WTC11 (cell line): ENCODE data around the gene PCTP. TPM values are rescaled to one million over a fixed set of nuclear protein-coding genes. Genes with fewer than 3 reads are reported as not detected.

Experiments
- ATAC-seq: fragments of 200-7000 bp; cut with Tn5 transposase; 2 replicates; pipeline ENCODE4 v1.10.0; 2021; ENCODE audit warnings: mild to moderate bottlenecking, moderate library complexity
- CTCF ChIA-PET: fragments of 300-600 bp; sonication (Branson Sonifier 250); formaldehyde crosslinking; loops from one replicate; lab custom pipeline; 2021; ENCODE audit warnings: antibody characterized with exemption; lab: Charles Lee
- POLR2A ChIA-PET: fragments of 350-600 bp; sonication (Branson Sonifier 250); formaldehyde crosslinking; loops from one replicate; lab custom pipeline; 2021; ENCODE audit warnings: antibody characterized with exemption; lab: Charles Lee
- DNase-seq: peaks from one replicate; pipeline ENCODE4 v3.0.0; 2021; ENCODE audit warnings: low spot score
- H3K27ac Mint-ChIP-seq: 2 replicates; pipeline ENCODE4 v1.8.0; 2021; ENCODE audit warnings: mixed read lengths
- H3K27me3 Mint-ChIP-seq: 2 replicates; pipeline ENCODE4 v1.8.0; 2021; ENCODE audit warnings: low read depth, mild to moderate bottlenecking, moderate library complexity, mixed read lengths
- H3K36me3 Mint-ChIP-seq: 2 replicates; pipeline ENCODE4 v1.8.0; 2021; ENCODE audit warnings: mixed read lengths
- H3K4me1 Mint-ChIP-seq: 2 replicates; pipeline ENCODE4 v1.8.0; 2022; ENCODE audit warnings: mixed read lengths
- H3K4me3 Mint-ChIP-seq: 2 replicates; pipeline ENCODE4 v1.8.0; 2021; ENCODE audit warnings: mild to moderate bottlenecking, moderate library complexity, mixed read lengths
- H3K9me3 Mint-ChIP-seq: 2 replicates; pipeline ENCODE4 v1.8.0; 2021; ENCODE audit warnings: mixed read lengths
- CBFB ChIP-seq: sonication (generic); formaldehyde crosslinking; IDR thresholded peaks from 2 replicates; pipeline ENCODE4 v1.8.1; 2022; ENCODE audit warnings: mild to moderate bottlenecking, low read depth, missing genetic modification reagents
- CTCF ChIP-seq: fragments of 200-600 bp; IDR thresholded peaks from 2 replicates; pipeline ENCODE4 v1.8.0; 2022; ENCODE audit warnings: antibody characterized with exemption
- ERG ChIP-seq: fragments of 250-450 bp; sonication (Bioruptor Pico); IDR thresholded peaks from 2 replicates; pipeline ENCODE4 v1.8.0; 2021; ENCODE audit warnings: mild to moderate bottlenecking
- ETV6 ChIP-seq: sonication (generic); formaldehyde crosslinking; IDR thresholded peaks from 2 replicates; pipeline ENCODE4 v1.8.1; 2022; ENCODE audit warnings: mild to moderate bottlenecking, missing genetic modification reagents
- FOXP4 ChIP-seq: sonication (generic); formaldehyde crosslinking; IDR thresholded peaks from 2 replicates; pipeline ENCODE4 v1.8.0; 2022; ENCODE audit warnings: mild to moderate bottlenecking, missing genetic modification reagents
- GABPB1 ChIP-seq: sonication (generic); formaldehyde crosslinking; IDR thresholded peaks from 2 replicates; pipeline ENCODE4 v1.8.1; 2023; ENCODE audit warnings: mild to moderate bottlenecking, missing genetic modification reagents
- GRHL2 ChIP-seq: fragments of 250-450 bp; sonication (Bioruptor Pico); IDR thresholded peaks from 2 replicates; pipeline ENCODE4 v1.8.0; 2022; ENCODE audit warnings: mild to moderate bottlenecking, moderate library complexity; ENCODE audit not compliant: insufficient replicate concordance, severe bottlenecking
- HMGA2 ChIP-seq: fragments of 250-450 bp; sonication (Bioruptor Pico); IDR thresholded peaks from 2 replicates; pipeline ENCODE4 v1.4.0; 2021; ENCODE audit warnings: mild to moderate bottlenecking, moderate library complexity
- HMGXB4 ChIP-seq: sonication (generic); formaldehyde crosslinking; IDR thresholded peaks from 2 replicates; pipeline ENCODE4 v1.8.1; 2023; ENCODE audit warnings: mild to moderate bottlenecking, moderate library complexity, missing genetic modification reagents
- JUN ChIP-seq: sonication (generic); formaldehyde crosslinking; IDR thresholded peaks from 2 replicates; pipeline ENCODE4 v1.8.0; 2023; ENCODE audit warnings: mild to moderate bottlenecking, missing genetic modification reagents
- KAT7 ChIP-seq: sonication (generic); formaldehyde crosslinking; IDR thresholded peaks from 2 replicates; pipeline ENCODE4 v1.8.1; 2023; ENCODE audit warnings: missing genetic modification reagents, mild to moderate bottlenecking, borderline replicate concordance
- MXD4 ChIP-seq: fragments of 250-450 bp; sonication (Bioruptor Pico); IDR thresholded peaks from 2 replicates; pipeline ENCODE4 v1.8.0; 2021; ENCODE audit warnings: mild to moderate bottlenecking, moderate library complexity, borderline replicate concordance
- NFATC4 ChIP-seq: fragments of 250-450 bp; sonication (Bioruptor Pico); IDR thresholded peaks from 2 replicates; pipeline ENCODE4 v1.9.0; 2021; ENCODE audit warnings: mild to moderate bottlenecking
- ZNF121 ChIP-seq: sonication (generic); formaldehyde crosslinking; IDR thresholded peaks from 2 replicates; pipeline ENCODE4 v1.8.0; 2023; ENCODE audit warnings: missing genetic modification reagents
- ZNF219 ChIP-seq: sonication (generic); formaldehyde crosslinking; IDR thresholded peaks from 2 replicates; pipeline ENCODE4 v1.8.0; 2023; ENCODE audit warnings: missing genetic modification reagents, mild to moderate bottlenecking, borderline replicate concordance
- ZNF281 ChIP-seq: sonication (generic); formaldehyde crosslinking; IDR thresholded peaks from 2 replicates; pipeline ENCODE4 v1.8.0; 2023; ENCODE audit warnings: mild to moderate bottlenecking, missing genetic modification reagents
- ZSCAN18 ChIP-seq: fragments of 250-450 bp; sonication (Bioruptor Pico); IDR thresholded peaks from 2 replicates; pipeline ENCODE4 v2.1.2; 2022; ENCODE audit warnings: mild to moderate bottlenecking, moderate library complexity
- total RNA-seq: library from RNA; stranded (reverse); gene quantifications from 3 replicates; pipeline ENCODE4 v1.2.3, GENCODE V29; 2021

Gene PCTP
- total RNA-seq, 1 experiment from 2014 or later: 10.3 TPM

- ChIA-PET POLR2A (no interaction called here), CTCF (interaction anchor here (1.0 kb wide), 1 partner anchor 107 kb away, joined by 3 read pairs; no protein-coding TSS in a partner anchor)
Observed at GRCh38 chr17:55748841-55749240, 2.0 kb upstream of the PCTP start.

GRCh38 chr17:55749985-55750384, 866 bp upstream of the PCTP start:
- ChIA-PET POLR2A (no interaction called here), CTCF (interaction anchor here (1.4 to 2.2 kb wide), 8 partner anchors 12 to 236 kb away, joined by 5 to 22 read pairs (median 9); no protein-coding TSS in a partner anchor)
- ATAC-seq (no peak), DNase-seq (no peak)
- H3K36me3 Mint-ChIP-seq: no peaks in the 10 kb centered on the region
- no peak overlapping the region for H3K4me3 Mint-ChIP-seq
- no peaks in the 10 kb centered on the region for H3K27me3 Mint-ChIP-seq
- H3K4me1 Mint-ChIP-seq: peaks cover 14% of the 10 kb centered on the region
- no peaks in the 10 kb centered on the region for H3K9me3 Mint-ChIP-seq
- no peak overlapping the region for H3K27ac Mint-ChIP-seq
- no peak for TF ChIP-seq NFATC4 (CRISPR knock-in tag)
- no peak for TF ChIP-seq FOXP4 (CRISPR knock-in tag)
- TF ChIP-seq GABPB1 (CRISPR knock-in tag): no peak
- no peak for TF ChIP-seq ETV6 (CRISPR knock-in tag)
- TF ChIP-seq HMGXB4: no peak
- TF ChIP-seq ZNF281: no peak
- TF ChIP-seq JUN: no peak

More at GRCh38 chr17:55748841-55749240, 2.0 kb upstream of the PCTP start:
- no peak overlapping the region for H3K27ac Mint-ChIP-seq
- no peak for TF ChIP-seq HMGXB4
- TF ChIP-seq ZSCAN18: no peak
- TF ChIP-seq GABPB1 (CRISPR knock-in tag): no peak
- TF ChIP-seq MXD4 (CRISPR knock-in tag): no peak
- no peak for TF ChIP-seq ERG
- no peak for TF ChIP-seq CTCF
- no peak for TF ChIP-seq GRHL2 (CRISPR knock-in tag)
- TF ChIP-seq CBFB (CRISPR knock-in tag): no peak
- no peak for TF ChIP-seq ZNF121 (CRISPR knock-in tag)
- no peak for TF ChIP-seq ZNF219 (CRISPR knock-in tag)
- TF ChIP-seq HMGA2: no peak
- TF ChIP-seq KAT7: no peak
- TF ChIP-seq, all 79 proteins: peak for 0
- no peak for ATAC-seq
- H3K4me1 Mint-ChIP-seq: peaks cover 14% of the 10 kb centered on the region
- H3K27me3 Mint-ChIP-seq: no peaks in the 10 kb centered on the region
- H3K36me3 Mint-ChIP-seq: no peaks in the 10 kb centered on the region
- DNase-seq: no peak
- no peak overlapping the region for H3K4me3 Mint-ChIP-seq
- H3K9me3 Mint-ChIP-seq: no peaks in the 10 kb centered on the region
